ENCODE measurements around the gene PHACTR1. TPM values are rescaled to one million over a fixed set of nuclear protein-coding genes. Genes with fewer than 3 reads are reported as not detected.
"Not testable (repeated sequence)": the region's sequence is repeated elsewhere in the genome, so short reads cannot be mapped to it uniquely, and the experiment has no call there.

The PHACTR1 gene
- total RNA-seq, 1 donor from 2014 or later = 0.26 TPM

DNA sequence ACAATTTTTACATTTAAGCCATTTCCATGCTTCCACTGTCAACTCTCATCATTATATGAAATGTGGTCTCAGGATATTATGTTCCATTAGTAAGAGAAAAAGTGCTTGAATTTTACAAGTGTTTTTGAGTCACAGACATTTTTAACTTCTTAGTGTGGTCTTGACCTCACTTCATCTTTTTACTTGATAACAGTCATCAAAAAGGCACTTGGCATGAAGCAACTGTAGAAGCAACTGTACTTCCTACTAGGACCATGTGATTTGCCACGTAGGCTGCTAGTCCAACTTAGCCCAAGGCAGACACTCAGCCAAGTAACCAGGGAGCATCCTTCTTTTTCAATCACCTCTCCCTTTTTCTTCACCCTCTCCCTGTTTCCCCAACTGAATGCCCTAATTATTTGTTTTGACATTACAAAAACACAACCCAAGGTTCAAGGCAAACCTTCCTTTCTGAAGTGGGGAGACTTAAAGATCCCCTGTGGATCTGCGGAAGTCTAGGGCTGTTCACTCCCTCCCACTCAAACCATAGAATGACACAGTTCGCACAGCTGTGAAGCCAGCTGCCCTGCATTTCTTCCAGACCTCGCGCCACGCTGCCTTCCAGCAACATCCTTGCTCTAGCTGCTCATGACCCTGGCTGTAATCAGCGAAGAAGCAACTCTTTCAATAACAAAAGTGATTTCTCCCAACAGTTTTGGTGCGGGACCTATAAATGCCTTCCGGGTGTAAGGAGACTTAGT lies 45.0 kb downstream of the PHACTR1 start:
- Mint-ChIP-seq H3K36me3 (ENCODE audit: low read depth) (no peaks in the 10 kb centered on the region), H3K4me1 (no peaks in the 10 kb centered on the region), H3K4me3 (no peak overlapping the region), H3K27me3 (peaks cover 2% of the 10 kb centered on the region), H3K9me3 (peaks cover 5% of the 10 kb centered on the region), H3K27ac (no peak overlapping the region)
- intact Hi-C loops (cut with micrococcal nuclease) = no loop called here
- no peak for DNase-seq

GRCh38 chr6:12762731-12763434 lies 46.3 kb downstream of the PHACTR1 start:
- H3K4me1 Mint-ChIP-seq; H3K27me3 Mint-ChIP-seq; H3K4me3 Mint-ChIP-seq; H3K36me3 Mint-ChIP-seq (ENCODE audit: low read depth); H3K27ac Mint-ChIP-seq; DNase-seq; H3K9me3 Mint-ChIP-seq; intact Hi-C loops (cut with micrococcal nuclease): not testable (repeated sequence)

DNA sequence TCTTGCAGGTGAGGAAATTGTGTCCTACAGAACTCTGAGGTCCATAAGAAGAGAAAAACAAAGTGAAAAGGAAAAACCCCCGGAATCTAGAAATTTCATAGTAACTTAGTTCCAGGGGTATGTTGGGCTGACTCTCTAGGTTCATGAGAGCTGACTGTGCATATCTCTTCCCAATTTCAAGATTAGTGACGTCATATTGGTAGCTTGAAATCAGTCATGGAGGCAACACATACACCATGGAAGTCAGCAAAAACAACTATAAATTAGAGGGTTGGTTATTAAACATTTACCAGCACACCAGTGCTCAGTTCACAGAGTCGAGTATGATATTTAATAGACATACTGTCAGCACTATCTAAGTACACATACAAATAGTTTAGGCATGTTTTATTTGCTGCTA lies 49.8 kb downstream of the PHACTR1 start:
- H3K27me3 Mint-ChIP-seq = peaks cover 2% of the 10 kb centered on the region
- H3K36me3 Mint-ChIP-seq (ENCODE audit: low read depth) = no peaks in the 10 kb centered on the region
- no peak for DNase-seq
- H3K27ac Mint-ChIP-seq = no peak overlapping the region
- no peaks in the 10 kb centered on the region for H3K4me1 Mint-ChIP-seq
- intact Hi-C loops (cut with micrococcal nuclease) = no loop called here
- H3K9me3 Mint-ChIP-seq = peaks cover 2% of the 10 kb centered on the region
- no peak overlapping the region for H3K4me3 Mint-ChIP-seq

- DNase-seq = no peak
- no peaks in the 10 kb centered on the region for H3K36me3 Mint-ChIP-seq (ENCODE audit: low read depth)
- H3K27me3 Mint-ChIP-seq = peaks cover 2% of the 10 kb centered on the region
- H3K9me3 Mint-ChIP-seq = no peaks in the 10 kb centered on the region
- H3K27ac Mint-ChIP-seq = no peak overlapping the region
- H3K4me3 Mint-ChIP-seq = no peak overlapping the region
- intact Hi-C loops (cut with micrococcal nuclease) = no loop called here
- H3K4me1 Mint-ChIP-seq = no peaks in the 10 kb centered on the region
Measured at GRCh38 chr6:12767016-12767415, 50.4 kb downstream of the PHACTR1 start.

GRCh38 chr6:12769556-12770256 lies 53.1 kb downstream of the PHACTR1 start:
- Mint-ChIP-seq H3K27me3 (peaks cover under 1% of the 10 kb centered on the region), H3K9me3 (no peaks in the 10 kb centered on the region), H3K4me1 (no peaks in the 10 kb centered on the region), H3K36me3 (ENCODE audit: low read depth) (no peaks in the 10 kb centered on the region), H3K27ac (no peak overlapping the region), H3K4me3 (no peak overlapping the region)
- no peak for DNase-seq
- intact Hi-C loops (cut with micrococcal nuclease) = no loop called here

DNA sequence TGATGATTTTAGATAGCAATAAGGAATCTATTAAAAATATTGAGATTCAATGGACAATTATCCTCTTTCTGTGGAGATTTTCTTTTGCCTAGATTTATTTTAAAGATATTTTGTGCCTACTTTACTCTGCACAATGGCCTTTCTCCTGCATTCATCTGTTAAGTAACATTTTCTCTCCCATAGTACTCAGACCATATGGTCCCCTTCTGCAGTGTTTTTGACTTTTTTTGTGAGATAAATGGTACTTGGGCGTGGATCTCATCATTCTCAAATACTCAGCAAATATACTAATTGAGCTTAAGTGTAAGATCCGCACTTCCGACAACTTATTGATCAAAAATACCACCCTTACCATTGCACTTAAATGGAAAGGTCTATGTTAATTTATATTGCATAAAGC lies 55.8 kb downstream of the PHACTR1 start:
- H3K4me1 Mint-ChIP-seq = no peaks in the 10 kb centered on the region
- intact Hi-C loops (cut with micrococcal nuclease) = no loop called here

DNA sequence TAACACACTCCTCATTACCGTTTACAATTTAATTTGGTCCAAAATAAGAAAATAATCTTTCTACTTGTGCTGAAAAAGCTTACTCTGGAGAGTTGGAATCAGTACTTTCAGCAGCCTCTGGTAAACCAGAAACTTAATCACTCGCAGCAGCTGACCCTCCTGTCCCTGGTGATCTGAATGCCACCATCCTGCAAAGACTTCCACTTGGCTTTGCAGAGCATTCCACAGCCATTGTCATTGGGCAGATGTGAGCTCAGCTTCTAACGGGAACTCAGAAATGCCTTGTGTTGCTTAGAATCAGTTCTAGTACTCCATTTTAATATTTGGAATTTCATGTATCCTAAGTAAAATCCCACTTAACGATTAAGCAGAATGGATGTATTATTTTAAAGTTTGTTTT lies 59.7 kb downstream of the PHACTR1 start:
- no peak overlapping the region for H3K4me3 Mint-ChIP-seq

More for the DNA sequence above, 55.8 kb downstream of the PHACTR1 start:
- DNase-seq = no peak
- Mint-ChIP-seq H3K27ac (no peak overlapping the region), H3K9me3 (no peaks in the 10 kb centered on the region), H3K27me3 (no peaks in the 10 kb centered on the region), H3K36me3 (ENCODE audit: low read depth) (no peaks in the 10 kb centered on the region), H3K4me3 (no peak overlapping the region)

GRCh38 chr6:12779772-12780171 lies 63.2 kb downstream of the PHACTR1 start:
- H3K4me1 Mint-ChIP-seq = no peaks in the 10 kb centered on the region
- no peak overlapping the region for H3K4me3 Mint-ChIP-seq
- intact Hi-C loops (cut with micrococcal nuclease) = no loop called here
- no peaks in the 10 kb centered on the region for H3K9me3 Mint-ChIP-seq
- H3K36me3 Mint-ChIP-seq (ENCODE audit: low read depth) = no peaks in the 10 kb centered on the region
- no peaks in the 10 kb centered on the region for H3K27me3 Mint-ChIP-seq
- no peak for DNase-seq
- no peak overlapping the region for H3K27ac Mint-ChIP-seq

More for the DNA sequence above, 59.7 kb downstream of the PHACTR1 start:
- no peaks in the 10 kb centered on the region for H3K36me3 Mint-ChIP-seq (ENCODE audit: low read depth)
- no peaks in the 10 kb centered on the region for H3K4me1 Mint-ChIP-seq
- no peak for DNase-seq
- no peaks in the 10 kb centered on the region for H3K27me3 Mint-ChIP-seq
- H3K9me3 Mint-ChIP-seq = no peaks in the 10 kb centered on the region
- intact Hi-C loops (cut with micrococcal nuclease) = no loop called here
- no peak overlapping the region for H3K27ac Mint-ChIP-seq

DNA sequence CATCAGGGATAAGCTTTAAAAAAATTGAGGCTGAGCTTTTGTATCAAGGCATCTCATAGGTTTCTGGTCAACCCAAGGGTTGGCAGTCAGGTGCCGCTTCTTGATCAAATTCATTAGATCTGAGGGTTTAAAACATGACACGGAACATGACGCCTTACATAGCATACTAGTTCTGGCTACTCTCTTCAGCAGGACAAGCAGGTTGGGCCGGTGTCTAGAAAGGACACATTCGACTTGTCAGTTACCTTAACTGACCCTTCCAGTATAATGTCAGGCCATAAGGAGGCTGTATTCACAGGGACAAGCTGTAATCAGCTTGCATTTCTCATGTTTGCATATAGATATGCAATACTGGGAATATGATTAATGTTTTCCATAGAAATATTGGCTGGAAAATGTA lies 65.6 kb downstream of the PHACTR1 start:
- intact Hi-C loops (cut with micrococcal nuclease) = no loop called here
- H3K9me3 Mint-ChIP-seq = no peaks in the 10 kb centered on the region

DNA sequence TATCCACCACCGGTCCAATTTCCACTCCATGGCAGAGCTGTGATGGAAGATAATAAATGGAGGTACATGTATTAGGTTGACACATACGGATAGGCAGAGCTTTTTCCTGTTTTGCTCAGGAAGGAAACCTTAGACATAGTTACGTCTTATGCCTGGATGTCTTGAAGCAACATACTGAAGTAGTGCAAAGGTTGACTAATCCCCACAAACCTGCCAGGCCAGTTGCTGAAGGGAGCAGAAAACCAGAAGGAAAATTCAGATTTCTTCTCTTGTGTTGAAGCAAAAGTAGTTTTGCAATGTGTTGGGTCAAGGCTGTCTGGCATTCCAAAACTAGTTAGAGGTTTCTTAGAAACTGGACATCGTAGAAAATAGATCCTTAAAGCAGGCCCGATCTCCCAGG lies 68.7 kb downstream of the PHACTR1 start:
- Mint-ChIP-seq H3K27me3 (no peaks in the 10 kb centered on the region), H3K9me3 (no peaks in the 10 kb centered on the region), H3K4me1 (no peaks in the 10 kb centered on the region), H3K36me3 (ENCODE audit: low read depth) (no peaks in the 10 kb centered on the region), H3K27ac (no peak overlapping the region), H3K4me3 (no peak overlapping the region)
- intact Hi-C loops (cut with micrococcal nuclease) = no loop called here
- DNase-seq = no peak

More for the DNA sequence above, 65.6 kb downstream of the PHACTR1 start:
- no peaks in the 10 kb centered on the region for H3K4me1 Mint-ChIP-seq
- H3K27ac Mint-ChIP-seq = no peak overlapping the region
- no peaks in the 10 kb centered on the region for H3K36me3 Mint-ChIP-seq (ENCODE audit: low read depth)
- no peak overlapping the region for H3K4me3 Mint-ChIP-seq
- DNase-seq = no peak
- no peaks in the 10 kb centered on the region for H3K27me3 Mint-ChIP-seq

DNA sequence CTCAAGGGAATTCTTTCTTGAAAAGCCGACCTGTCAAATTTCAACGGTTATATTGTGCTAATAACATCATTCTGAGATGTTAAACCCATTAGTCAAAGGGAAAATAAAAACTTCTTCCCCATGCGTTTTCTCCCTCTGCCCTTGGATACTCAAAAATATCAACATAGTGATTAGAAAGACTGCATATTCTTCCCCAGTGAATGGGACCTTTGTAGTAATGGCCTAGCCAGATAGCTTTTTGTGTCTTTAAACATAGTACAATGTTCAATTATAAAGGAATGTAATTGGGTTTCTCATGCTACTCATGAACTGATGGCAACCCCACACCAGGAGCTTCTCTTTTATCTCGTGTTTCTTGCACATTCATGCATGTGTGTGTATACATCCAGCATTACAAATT lies 69.4 kb downstream of the PHACTR1 start:
- no peak overlapping the region for H3K4me3 Mint-ChIP-seq
- no peaks in the 10 kb centered on the region for H3K27me3 Mint-ChIP-seq
- intact Hi-C loops (cut with micrococcal nuclease) = no loop called here
- no peak for DNase-seq
- no peaks in the 10 kb centered on the region for H3K9me3 Mint-ChIP-seq
- H3K36me3 Mint-ChIP-seq (ENCODE audit: low read depth) = no peaks in the 10 kb centered on the region
- H3K4me1 Mint-ChIP-seq = no peaks in the 10 kb centered on the region
- no peak overlapping the region for H3K27ac Mint-ChIP-seq

DNA sequence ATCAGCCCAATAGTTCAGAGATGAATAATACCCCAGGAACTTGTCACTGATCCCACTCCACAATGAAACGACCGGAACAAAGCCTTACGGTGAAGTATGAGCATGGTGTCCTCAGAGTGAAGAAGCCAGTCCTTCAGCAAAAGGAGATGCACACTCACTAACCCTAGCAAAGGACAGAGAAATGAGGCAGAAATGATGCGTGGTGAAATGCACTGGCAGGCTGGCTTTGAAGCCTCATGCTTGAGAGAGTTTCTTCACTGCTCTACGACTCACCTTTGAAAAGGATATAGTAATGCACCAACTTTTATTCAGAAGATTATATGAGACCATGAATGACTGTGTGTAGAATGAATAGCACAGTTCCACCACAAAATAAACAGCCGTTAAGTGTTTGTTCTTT lies 74.8 kb downstream of the PHACTR1 start:
- H3K27me3 Mint-ChIP-seq = peaks cover 2% of the 10 kb centered on the region
- no peak overlapping the region for H3K4me3 Mint-ChIP-seq
- intact Hi-C loops (cut with micrococcal nuclease) = no loop called here
- no peaks in the 10 kb centered on the region for H3K4me1 Mint-ChIP-seq
- H3K27ac Mint-ChIP-seq = no peak overlapping the region
- no peaks in the 10 kb centered on the region for H3K36me3 Mint-ChIP-seq (ENCODE audit: low read depth)
- no peak for DNase-seq
- H3K9me3 Mint-ChIP-seq = no peaks in the 10 kb centered on the region

DNA sequence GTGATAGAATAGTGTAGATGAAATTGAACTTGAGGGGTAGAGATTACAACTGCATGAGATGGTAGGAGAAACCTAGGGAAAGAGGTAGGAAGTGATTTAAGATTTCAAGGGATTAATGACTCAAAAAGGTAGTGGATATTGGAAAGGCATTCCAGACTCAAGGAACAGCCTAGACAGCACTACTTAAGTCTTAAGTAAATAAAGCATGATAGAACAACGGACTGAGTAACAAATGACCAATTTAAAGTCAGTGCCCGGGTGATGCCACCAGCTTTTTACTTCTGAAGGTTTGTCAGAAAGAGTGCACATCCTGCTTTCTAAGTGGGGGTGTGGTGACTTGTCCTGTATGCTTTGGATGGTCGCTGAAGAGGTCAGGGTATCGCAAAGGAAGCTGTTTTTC lies 81.8 kb downstream of the PHACTR1 start:
- intact Hi-C loops (cut with micrococcal nuclease) = no loop called here

DNA sequence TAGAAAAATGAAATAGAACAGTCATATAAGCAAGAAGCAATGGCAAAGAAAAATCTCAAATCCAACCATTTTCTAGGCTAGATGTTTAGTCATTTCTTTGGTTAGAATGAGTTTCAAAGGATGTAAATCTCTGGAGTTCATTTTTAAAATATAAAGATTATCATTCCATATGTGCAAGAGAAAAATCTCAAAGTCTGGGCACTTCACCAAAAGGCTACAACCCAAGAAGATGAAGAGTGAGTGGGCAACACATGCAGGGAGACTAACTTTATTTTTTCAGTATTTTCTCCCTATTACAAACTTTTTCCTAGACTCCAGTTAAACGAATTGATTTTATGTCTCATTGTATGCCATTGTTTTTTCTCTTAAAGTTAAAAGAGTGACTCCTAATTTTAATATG lies 83.6 kb downstream of the PHACTR1 start:
- H3K27ac Mint-ChIP-seq = no peak overlapping the region
- peaks cover 5% of the 10 kb centered on the region for H3K27me3 Mint-ChIP-seq
- no peaks in the 10 kb centered on the region for H3K9me3 Mint-ChIP-seq
- no peaks in the 10 kb centered on the region for H3K36me3 Mint-ChIP-seq (ENCODE audit: low read depth)
- DNase-seq = no peak
- intact Hi-C loops (cut with micrococcal nuclease) = no loop called here
- no peak overlapping the region for H3K4me3 Mint-ChIP-seq
- H3K4me1 Mint-ChIP-seq = no peaks in the 10 kb centered on the region

More for the DNA sequence above, 81.8 kb downstream of the PHACTR1 start:
- H3K4me1 Mint-ChIP-seq = no peaks in the 10 kb centered on the region
- H3K36me3 Mint-ChIP-seq (ENCODE audit: low read depth) = no peaks in the 10 kb centered on the region
- H3K27ac Mint-ChIP-seq = no peak overlapping the region
- H3K9me3 Mint-ChIP-seq = no peaks in the 10 kb centered on the region
- DNase-seq = no peak
- H3K27me3 Mint-ChIP-seq = peaks cover 5% of the 10 kb centered on the region
- no peak overlapping the region for H3K4me3 Mint-ChIP-seq
